HG02798 (cell line): ENCODE data around the gene PRR14.

Experiments used
- ATAC-seq: cut with Tn5 transposase; IDR thresholded peaks from one replicate; pipeline ENCODE4 v1.9.1; 2021; ENCODE audit warnings: mild to moderate bottlenecking; ENCODE audit not compliant: unreplicated experiment, poor library complexity

The PRR14 gene

DNA sequence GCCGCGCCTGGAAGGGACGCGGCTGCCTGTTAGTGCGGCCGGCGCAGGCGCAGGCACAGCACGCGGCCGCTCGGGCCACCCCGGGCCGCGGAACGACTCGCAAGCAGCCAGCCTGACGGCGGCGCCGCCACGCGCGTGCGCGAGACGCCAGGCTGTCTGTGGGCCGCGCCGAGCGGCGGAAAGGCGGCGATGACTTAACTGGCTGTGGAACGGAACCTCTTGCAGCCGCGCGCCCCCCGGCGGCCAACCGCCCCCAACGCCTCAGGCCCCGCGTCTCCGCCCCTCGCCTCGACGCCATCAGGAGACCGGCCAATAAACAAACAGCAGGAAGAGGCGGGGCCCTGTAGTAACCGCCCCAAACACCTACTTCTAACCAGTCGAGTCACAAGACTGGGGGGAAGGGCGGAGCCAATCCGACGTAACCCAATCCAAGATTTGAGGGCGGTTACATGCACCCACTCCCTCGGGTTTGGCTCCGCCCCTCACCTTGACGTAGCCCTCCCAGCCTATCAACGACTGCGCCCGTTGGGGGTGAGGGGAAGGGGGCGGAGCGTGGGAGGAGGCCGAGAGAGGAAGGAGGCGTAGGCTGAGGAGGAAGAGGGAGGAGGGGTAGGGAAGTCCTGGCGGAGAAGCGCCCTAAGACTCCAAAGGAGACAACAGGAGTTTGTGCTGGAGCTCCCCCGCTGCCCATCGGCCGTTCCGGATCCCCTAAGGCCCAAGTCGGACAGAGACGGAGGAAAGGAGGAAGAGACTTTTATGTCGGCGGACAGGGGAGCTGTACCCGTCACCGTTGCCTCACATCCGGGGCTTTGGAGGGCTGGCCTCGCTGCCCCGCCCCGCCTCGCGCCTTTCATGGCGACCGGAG, 7.3 kb downstream of the PRR14 start, which contains the start of gene FBRS:
FBRS (plus strand) TSS at position 566 of the 865 bp plus-strand sequence. CDS start 1,088 bp downstream, outside the sequence.
- ATAC-seq, result peak; percentile 79

DNA sequence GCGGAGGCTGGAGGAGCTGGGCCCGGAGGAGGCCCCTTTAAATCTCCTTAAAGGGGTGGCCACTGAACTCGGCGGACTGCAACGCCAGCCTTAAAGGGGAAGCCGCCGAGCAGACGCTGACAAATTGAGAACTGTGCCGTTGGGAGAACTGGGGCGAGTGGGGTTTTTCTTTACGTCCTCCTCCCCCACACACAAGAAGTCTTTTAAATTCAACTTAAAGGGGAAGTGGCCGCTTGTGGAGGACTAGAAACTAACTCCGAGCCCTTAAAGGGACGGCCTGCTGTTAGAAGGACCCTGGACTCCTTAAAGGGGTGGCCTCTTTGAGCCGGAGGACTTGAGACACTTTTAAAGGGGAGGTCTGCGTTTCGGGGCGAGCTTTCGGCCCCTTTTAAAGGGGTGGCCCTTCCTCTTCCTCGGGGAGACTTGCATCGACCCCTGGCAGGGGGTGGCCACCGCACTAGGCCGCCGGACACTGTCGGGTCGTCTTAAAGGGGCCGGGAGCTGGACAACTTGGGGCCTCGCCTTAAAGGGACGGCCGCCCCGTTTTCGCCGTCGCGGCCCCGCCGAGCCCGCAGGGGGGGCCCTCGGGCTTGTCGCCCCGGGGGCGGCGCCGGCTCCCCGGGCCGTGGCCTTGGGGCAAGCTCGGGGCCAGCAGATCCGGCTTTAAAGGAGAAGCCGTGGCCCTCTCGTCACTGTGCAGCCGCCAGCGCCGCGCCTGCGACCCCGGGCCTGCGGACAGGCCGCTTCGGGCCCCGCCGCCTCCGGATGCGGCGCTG, 8.2 kb downstream of the PRR14 start:
- ATAC-seq, result peak; percentile 24

DNA sequence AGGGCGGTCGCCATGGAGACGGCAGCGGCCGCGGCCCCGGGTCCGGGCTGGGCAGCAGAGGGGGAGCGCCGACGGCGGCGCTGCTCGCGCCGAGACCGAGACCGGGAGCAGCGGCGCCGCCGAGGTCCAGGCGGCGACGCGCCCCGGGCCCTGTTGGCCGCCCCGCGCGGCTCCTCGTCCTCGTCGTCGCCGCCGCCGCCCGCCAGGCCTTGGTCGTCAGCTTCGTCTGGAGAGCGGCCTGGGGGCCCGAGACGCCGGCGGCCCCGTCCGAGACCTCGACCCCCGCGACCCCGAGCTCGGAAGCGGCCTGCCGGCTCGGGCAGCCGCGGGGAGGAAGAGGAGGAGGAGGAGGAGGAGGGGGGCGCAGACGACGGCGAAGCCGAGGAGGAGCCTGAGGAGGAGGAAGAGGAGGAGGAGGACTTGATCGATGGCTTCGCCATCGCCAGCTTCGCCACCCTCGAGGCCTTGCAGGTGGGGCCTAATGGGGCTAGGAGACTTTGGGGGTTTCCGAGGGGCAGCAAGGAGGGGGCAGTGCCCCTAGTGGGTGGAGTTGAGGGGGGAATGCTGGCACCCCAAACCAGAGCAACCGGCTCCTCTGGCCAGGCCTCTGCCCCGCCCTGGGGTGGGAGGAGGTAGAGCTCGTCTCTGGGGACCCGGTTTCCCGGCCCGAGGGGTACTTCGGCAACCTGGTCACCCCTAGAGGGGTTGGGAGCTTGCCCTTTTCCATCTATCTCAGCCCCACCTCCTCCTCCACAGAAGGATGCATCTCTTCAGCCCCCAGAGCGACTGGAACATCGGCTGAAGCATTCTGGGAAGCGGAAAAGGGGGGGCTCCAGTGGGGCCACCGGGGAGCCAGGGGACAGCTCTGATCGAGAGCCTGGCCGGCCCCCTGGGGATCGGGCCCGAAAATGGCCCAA, 9.0 kb downstream of the PRR14 start:
- no peak for ATAC-seq

DNA sequence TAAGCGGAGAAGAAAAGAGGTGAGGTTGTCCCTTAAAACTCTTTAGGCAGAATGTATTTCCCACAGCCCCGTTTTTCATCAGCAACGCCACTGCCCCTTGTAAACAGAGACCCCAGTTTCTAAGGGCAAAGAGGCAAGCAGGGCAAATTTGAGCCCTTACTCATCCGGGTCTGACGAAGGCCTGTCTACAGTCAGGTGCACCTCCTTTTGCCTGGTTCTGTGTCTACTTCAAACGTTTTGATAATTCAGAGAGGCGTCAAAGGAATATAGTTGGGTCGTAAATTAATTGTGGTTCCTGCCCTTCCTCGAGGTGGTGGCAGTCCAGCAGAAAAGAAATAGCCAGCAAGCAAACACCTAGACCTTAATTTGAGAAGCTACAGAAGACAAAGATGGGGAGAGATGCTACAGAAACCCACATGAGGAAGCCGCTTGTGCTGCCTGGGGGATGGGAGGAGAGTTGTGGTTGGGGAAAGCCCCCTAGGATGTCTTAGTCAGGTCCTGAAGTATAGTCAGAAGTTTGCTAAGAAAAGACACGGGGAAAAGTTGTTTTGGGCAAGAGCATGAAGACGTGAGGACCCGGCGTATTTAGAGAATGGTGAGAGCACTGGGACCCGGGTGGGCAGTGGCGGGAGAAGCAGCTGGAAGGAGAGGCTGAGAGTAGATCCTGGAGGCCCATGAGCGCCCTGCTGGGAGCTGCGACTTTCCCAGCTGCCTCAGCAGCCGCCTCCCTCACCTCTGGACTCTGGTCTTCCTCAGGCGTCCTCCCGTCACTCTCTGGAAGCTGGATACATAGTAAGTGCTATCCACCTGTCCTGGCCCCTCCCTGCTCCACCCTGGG, 9.9 kb downstream of the PRR14 start:
- ATAC-seq, result no peak

DNA sequence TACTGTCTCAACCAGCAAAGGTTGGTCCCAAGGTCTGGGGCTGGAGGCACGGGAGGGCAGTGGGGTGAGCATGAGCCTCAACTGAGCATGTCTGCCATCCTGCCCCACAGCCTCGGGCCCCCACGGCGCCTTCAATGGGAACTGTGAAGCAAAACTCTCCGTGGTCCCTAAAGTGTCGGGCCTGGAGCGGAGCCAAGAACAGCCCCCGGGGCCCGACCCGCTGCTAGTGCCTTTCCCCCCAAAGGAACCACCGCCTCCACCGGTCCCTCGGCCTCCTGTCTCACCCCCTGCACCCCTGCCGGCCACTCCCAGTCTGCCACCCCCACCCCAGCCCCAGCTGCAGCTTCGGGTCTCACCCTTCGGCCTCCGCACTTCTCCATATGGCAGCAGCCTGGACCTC, 11.7 kb downstream of the PRR14 start:
- ATAC-seq, result no peak

DNA sequence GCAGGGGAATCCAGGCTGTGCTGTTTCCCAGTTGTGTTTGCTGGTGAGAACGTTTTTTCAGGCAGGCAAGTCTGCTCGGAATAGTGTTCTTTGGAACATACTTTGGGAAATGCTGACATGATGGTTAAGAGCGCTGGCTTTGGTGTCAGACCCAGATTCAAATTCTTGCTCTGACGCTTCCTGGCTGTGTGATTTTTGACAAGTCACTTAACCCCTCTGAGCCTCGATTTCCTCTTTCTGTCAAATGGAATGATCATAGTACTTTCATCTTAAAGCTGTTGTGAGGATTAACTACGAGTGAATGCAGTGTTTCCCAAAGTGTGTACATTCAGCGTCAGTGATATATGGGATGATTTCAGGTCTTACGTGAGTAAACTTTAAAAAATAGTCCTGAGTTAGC, 12.3 kb downstream of the PRR14 start:
- ATAC-seq, result no peak

DNA sequence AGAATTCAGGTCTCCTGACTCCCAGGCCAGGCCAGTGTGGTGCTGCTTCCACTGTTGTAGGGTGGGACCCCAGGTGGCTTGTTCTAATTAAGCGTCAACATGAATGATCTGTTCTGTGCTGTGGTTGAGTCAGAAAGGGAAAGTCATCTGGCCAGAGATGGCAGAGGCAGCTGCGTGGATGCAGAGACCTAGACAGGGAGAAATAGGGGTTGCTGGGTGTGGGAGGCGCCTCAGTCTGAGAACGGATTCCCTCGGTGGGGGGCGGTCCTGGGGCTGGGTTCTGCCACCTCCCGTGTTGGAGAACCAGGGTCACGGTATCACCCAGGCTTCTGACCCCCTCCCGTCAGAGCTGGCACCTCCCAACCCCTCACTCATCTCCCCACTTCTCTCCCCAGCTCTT, 13.1 kb downstream of the PRR14 start:
- ATAC-seq, result no peak

DNA sequence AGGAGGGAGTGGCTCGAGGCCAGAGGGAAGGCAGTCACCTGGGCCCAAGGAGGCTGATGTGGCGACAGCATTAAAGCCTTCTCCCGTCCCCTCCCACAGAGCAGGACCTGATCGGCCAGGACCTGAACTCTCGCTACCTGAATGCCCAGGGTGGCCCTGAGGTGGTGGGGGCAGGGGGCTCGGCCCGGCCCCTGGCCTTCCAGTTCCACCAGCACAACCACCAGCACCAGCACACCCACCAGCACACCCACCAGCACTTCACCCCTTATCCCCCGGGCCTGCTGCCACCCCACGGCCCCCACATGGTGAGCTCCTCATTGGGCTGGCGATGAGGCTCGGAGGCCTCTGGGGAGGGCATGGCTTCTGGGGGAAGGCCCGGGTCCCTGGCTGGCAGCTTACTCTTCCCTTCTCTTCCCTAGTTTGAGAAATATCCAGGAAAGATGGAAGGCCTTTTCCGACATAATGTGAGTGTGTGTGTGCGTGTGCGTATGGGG, 13.9 kb downstream of the PRR14 start:
- ATAC-seq, result no peak

DNA sequence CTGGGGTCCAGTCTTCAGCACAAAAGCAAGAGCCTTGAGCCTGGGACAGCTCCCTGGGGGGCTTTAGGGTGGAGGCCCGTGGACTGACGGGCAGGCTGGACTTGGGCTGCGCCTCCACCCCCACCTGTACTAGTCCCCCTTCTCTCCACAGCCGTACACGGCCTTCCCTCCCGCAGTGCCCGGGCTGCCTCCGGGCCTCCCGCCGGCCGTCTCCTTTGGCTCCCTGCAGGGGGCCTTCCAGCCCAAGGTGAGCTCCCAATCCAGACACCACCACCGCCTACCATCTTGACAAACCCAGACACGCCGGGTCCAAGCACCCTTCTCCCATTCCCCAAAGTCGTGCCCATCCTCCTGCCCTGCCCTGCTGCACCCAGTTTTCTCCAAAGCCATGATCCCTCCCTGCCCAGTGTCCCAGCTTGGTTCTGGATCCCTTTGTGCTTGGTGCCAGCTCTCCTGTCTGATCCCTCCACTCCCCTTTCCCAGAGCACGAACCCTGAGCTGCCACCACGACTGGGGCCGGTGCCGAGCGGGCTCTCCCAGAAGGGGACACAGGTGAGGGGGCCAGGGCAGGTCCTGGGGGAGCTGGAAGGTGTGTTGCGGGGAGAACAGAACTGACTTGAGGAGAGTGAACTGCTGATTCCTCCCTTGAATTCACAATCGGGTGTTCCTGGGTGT, 14.5 kb downstream of the PRR14 start:
- no peak for ATAC-seq

DNA sequence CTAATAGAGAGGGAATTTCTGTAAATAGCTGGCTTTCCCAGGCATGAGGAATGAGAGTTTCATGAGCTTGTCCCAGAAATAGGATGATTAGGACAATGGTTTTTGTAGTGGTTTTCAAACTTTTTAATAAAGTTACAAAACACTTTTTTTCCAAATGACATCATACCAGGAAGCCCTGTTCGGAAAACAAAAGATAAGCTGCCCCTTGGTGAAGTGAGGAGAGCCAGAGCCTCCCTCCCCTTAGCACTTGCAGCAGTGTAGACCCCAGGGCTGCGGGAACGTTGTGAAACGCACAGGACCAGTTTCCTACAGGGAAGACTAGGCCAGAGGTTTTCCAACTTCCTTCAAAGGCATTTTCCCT, 15.1 kb downstream of the PRR14 start:
- ATAC-seq, result no peak

DNA sequence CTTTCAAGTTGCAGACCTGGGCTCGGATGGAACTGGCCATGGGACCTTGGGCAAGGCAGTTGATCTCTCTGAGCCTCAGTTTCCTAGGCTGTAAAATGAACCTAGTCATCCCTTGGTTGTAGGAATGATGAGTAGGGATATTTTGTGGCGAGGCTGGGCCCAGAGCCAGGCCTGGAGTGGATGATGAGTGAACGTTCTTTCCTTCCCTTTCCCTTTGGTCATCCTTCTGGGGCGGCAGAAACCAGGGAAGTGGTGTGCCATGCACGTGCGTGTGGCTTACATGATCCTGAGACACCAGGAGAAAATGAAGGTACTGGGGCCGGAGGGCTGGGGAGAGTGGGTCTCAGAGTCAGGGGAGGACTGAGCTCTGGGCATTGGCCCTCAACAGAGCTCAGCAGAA, 15.9 kb downstream of the PRR14 start:
- no peak for ATAC-seq

DNA sequence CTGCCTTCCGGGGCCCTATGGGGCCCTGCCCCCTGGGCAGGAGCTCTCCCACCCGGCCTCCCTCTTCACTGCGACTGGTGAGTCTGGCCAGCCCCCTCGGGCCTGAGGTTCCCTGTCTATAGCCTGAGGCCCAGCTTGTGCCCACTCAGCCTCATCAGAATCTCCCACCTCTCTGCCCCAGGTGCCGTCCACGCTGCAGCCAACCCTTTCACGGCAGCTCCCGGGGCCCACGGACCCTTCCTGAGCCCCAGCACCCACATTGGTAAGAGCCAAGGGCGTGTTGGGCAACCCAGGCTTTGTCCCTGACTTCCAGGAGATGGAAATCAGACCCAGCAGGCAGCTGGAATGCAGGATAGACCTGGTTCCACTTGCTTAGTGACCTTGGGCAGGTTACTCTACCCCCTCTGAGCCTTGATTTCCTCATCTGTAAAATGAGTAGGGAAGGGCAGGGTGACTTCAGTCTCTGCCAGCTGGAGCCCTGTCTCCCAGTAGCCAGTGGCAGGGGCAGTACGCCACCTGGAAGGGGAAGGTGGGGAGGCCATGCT, 16.7 kb downstream of the PRR14 start:
- no peak for ATAC-seq

DNA sequence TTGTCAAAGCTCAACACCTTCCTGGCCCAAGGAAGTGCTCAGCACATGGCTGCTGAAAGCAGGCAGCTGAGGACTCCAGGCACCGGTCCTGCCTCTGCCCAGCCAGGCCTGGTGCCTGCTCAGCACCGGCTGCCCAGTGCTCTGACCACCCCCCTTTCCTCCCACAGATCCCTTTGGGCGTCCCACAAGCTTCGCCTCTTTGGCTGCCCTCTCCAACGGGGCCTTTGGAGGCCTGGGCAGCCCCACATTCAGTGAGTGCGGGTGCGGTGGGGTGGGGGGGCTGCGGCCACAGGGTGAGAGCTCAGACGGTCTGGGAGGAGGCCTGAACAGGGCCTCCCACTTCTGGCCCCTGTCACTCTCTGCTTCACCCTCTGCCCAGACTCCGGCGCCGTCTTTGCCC, 17.6 kb downstream of the PRR14 start:
- ATAC-seq, result no peak

DNA sequence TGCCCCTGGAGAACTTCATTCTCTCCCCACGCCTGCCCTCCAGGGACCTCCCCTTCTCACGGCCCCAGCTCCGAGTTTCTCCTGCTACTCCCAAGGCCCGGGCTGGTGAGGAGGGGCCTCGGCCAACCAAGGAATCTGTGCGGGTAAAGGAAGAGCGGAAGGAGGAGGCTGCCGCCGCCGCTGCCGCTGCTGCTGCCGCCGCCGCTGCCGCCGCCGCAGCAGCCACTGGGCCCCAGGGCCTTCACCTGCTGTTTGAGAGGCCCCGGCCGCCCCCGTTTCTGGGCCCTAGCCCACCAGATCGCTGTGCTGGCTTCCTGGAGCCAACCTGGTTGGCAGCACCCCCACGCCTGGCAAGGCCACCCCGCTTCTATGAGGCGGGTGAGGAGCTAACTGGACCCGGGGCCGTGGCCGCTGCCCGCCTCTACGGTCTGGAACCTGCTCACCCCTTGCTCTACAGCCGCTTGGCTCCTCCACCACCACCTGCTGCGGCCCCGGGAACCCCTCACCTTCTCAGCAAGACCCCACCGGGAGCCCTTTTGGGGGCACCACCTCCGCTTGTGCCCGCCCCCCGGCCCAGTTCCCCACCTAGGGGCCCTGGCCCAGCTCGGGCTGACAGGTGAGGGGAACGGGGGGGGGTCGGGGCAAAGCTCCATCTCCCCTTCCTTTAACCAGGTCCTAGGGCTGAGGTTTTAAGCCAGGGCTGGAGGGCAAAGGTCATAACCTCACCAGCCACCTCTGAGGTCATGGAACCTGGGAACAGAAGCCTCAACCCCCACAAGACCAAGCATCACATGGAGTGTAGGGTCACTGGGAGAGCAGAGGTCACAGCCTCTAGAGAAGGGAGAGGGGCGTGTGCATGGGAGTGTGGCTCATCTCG, 18.5 kb downstream of the PRR14 start:
- no peak for ATAC-seq

DNA sequence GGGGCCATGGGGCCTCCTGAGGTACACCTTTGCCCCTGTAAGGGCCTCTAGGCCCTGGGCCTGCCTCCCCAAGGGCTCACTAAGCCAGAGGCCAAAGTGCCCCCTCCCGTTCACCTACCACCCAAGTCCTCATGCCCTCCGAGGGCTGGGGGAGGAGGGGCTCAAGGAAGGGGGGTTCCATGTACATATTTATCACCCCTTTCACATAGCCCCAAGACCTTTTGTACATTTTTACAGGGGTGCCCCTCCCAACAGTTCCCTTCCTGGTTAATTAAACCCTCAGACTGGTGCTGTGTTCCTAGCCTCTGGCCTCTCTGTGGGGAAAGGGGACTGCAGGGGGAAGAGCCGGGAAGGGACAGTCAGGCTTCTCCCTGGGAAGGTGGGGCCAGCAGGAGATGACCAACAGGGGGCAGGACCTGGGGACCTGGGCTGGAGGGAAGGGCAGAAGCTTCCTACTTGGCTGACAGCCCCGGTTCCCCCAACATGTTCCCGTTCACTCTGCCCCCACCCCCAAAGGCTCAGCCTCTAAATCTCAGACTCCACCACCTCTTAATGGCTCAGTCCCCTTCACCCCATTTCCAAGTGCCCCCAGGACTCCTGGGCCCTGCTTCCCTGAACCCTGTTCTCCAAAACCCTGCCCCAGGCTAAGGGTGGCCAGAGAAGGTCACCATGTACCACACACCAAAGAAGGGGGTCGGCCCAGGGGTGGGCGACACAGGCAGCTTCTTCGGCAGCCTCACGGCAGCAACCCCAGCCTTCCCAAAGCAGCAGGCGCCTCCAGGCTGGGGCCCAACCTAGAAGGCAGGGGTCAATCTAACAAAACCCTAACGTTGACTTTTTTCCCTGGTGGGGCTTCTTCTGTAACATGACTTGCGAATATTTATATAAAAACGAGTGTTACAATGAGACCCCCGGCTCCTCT, 19.4 kb downstream of the PRR14 start:
- no peak for ATAC-seq

DNA sequence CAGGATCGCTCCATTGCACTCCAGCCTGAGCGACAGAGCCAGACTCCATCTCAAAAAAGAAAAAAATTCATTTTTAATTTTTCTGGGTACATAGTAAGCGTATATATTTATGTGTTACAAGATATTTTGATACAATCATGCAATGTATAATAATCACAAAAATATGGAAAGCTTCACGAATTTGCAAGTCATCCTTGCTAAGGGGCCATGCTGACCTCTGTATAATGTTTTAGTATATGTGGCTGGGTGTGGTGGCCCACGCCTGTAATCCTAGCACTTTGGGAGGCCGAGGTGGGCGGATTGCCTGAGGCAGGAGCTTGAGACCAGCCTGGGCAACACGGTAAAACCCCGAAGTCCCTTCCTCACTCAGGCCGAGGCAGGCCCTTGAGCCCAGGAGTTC, 24.4 kb downstream of the PRR14 start:
- ATAC-seq, result no peak
